ENCODE data around the gene QRICH2. TPM values are rescaled to one million over a fixed set of nuclear protein-coding genes. Genes with fewer than 3 reads are reported as not detected.

Gene QRICH2
- total and polyA plus RNA-seq, 9 of the 15 experiments (the other 6 are each of a cell fraction or from before 2014, with no cell fraction given) = 0.03 to 1.6 (median 0.81) TPM

GRCh38 chr17:76353599-76354316, 45.7 kb upstream of the QRICH2 start, which contains the start of gene PRPSAP1 (continued):
- TF ChIP-seq ILK (tag; IDR thresholded peaks at IDR 0.05; ENCODE audit: borderline replicate concordance, low read depth) = no peak
- no peak for TF ChIP-seq ZNF507 (tag; conservative IDR thresholded peaks at IDR 0.05)
- no peak for TF ChIP-seq FOXK1 (CRISPR knock-in tag; IDR thresholded peaks at IDR 0.05; ENCODE audit: borderline replicate concordance)
- TF ChIP-seq CUX1 (CRISPR knock-in tag; IDR thresholded peaks at IDR 0.05) = no peak
- peak; percentile 94 for TF ChIP-seq DACH1 (IDR thresholded peaks at IDR 0.05; ENCODE audit: partially characterized antibody)
- TF ChIP-seq MBD2 (IDR thresholded peaks at IDR 0.05; ENCODE audit: borderline replicate concordance, low read depth) = peak; percentile 78
- TF ChIP-seq FOSL1 (tag; conservative IDR thresholded peaks at IDR 0.05) = no peak
- no peak for TF ChIP-seq ZNF384 (IDR thresholded peaks at IDR 0.05; ENCODE audit: low read depth, low read length)
- no peak for TF ChIP-seq MLX (CRISPR knock-in tag; conservative IDR thresholded peaks at IDR 0.05)
- TF ChIP-seq ZNF561 (CRISPR knock-in tag; conservative IDR thresholded peaks at IDR 0.05) = no peak
- TF ChIP-seq C11orf30 (IDR thresholded peaks at IDR 0.05; ENCODE audit: low read depth) = peak; percentile 54; the same call in 1 of the 2 replicates
- TF ChIP-seq ZNF766 (CRISPR knock-in tag; conservative IDR thresholded peaks at IDR 0.05) = peak; percentile 96
- peak; percentile 99 for TF ChIP-seq DIDO1 (tag; IDR thresholded peaks at IDR 0.05; ENCODE audit: low read depth)
- TF ChIP-seq NFE2L1 (tag; IDR thresholded peaks at IDR 0.05; ENCODE audit: borderline replicate concordance, low read depth) = no peak
- TF ChIP-seq ETV6 (IDR thresholded peaks at IDR 0.05; ENCODE audit: borderline replicate concordance in 1 of 2, low read depth in 2 of 2, low read length in 1 of 2) = no peak
- no peak for TF ChIP-seq ETV6 (CRISPR knock-in tag; IDR thresholded peaks at IDR 0.05; ENCODE audit: borderline replicate concordance)
- peak; percentile 60; the same call in 1 of the 2 replicates for TF ChIP-seq CC2D1A (IDR thresholded peaks at IDR 0.05)
- TF ChIP-seq KDM1A (IDR thresholded peaks at IDR 0.05) = no peak
- no peak for TF ChIP-seq DLX4 (CRISPR knock-in tag; IDR thresholded peaks at IDR 0.05)
- TF ChIP-seq HNRNPK (IDR thresholded peaks at IDR 0.05; ENCODE audit: low read depth, low read length, poor library complexity, severe bottlenecking) = no peak
- TF ChIP-seq ZSCAN32 (CRISPR knock-in tag; IDR thresholded peaks at IDR 0.05) = no peak
- no peak for TF ChIP-seq SMAD2 (IDR thresholded peaks at IDR 0.05; ENCODE audit: low read depth, low read length)

Data from K562 (cell line).